GM19452 (cell line): ENCODE results near the gene ALDH1A3.
A peak's percentile ranks its signal among the peaks of the same experiment; 100 is the strongest.

Source experiments
- ATAC-seq: cut with Tn5 transposase; IDR thresholded peaks from one replicate; pipeline ENCODE4 v1.9.1; 2021; ENCODE audit not compliant: unreplicated experiment

ALDH1A3 gene

GRCh38 chr15:100901296-100901695 lies 21.7 kb downstream of the ALDH1A3 start:
- no peak for ATAC-seq

GRCh38 chr15:100901702-100902435 lies 22.2 kb downstream of the ALDH1A3 start:
- no peak for ATAC-seq

DNA sequence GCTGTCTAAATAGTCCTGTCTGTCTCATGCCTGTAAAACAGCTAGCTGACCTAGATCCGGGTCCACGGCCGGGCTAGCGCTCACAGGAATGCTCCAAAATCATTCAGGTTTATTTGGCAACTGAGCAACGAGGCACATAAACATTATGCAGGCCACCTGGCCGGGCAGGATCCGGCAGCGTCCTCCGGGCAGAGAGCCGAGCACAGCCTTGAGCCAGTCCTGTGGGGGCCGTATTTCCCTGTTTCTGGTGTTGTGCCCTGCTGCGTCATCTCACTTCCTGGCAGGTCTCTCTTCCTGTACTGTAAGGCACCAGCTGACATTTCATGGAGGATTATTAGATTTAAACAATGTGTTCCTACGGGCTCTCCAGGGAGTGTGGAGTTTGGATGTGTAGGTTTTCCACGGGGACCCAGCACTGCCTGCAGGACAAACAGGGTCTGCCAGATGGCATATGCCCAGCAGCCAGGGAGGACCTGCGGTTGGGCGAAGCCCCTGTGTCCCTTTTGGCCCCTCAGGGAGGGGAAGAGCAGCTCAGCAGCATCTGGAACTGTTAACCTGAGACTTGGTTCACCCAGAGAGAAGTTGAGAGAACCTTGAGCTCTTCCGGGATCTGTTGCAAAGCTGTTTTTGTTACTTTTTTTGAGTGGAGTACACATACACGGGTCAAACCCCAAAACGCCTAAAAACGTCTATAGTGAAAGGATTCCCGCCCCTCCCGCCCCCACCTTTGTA lies 23.0 kb downstream of the ALDH1A3 start:
- ATAC-seq, result no peak

DNA sequence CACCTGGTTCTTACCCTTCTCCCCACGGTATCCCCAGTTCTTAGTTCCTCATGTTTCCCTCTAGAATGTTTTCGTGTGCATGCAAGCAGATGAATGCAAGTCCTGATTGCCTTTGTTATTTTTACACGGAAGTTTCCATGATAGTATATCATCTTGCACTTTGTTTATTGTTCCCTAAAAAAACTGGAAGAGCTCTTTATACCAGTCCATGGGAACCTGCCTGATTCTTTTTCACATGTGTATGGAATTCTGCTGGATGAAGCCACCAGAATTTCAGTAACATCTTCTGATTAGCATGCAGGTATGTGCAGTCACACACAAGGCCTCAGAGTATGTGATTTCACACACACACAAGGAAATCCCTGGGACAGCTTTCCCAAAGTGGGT lies 23.5 kb downstream of the ALDH1A3 start:
- no peak for ATAC-seq

GRCh38 chr15:100905850-100906249 lies 26.2 kb downstream of the ALDH1A3 start:
- ATAC-seq, result no peak

GRCh38 chr15:100908466-100908865 lies 28.8 kb downstream of the ALDH1A3 start:
- no peak for ATAC-seq

GRCh38 chr15:100909565-100909964 lies 29.9 kb downstream of the ALDH1A3 start:
- no peak for ATAC-seq

- ATAC-seq, result no peak
These were observed 30.6 kb downstream of the ALDH1A3 start for GRCh38 chr15:100909989-100910955.

DNA sequence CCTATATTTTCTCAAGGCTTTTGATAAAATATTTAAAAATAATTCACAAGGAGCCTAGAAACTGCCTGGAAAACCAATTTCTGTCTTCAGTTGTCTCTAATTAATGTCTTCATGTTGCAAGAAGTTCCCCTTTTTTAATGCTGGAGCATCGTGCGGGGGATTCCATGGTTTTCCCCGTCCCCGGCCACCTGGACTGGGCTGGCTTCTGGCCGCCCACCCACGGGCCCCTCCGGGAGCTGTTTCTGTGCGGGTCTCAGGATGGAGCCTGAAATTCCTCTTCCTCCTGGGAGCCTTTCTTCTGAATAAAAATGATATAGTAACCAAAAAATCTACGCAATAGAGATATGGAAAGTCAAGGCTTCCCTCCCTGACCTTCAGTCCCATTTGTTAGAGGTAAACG lies 31.5 kb downstream of the ALDH1A3 start:
- ATAC-seq, result no peak

- no peak for ATAC-seq
These were observed 34.3 kb downstream of the ALDH1A3 start for GRCh38 chr15:100913961-100914360.

- no peak for ATAC-seq
These were observed 35.2 kb downstream of the ALDH1A3 start for GRCh38 chr15:100914876-100915275.

- ATAC-seq, result peak; percentile 64
These were observed 38.5 kb downstream of the ALDH1A3 start for GRCh38 chr15:100918034-100918689.

GRCh38 chr15:100918690-100919480 lies 39.3 kb downstream of the ALDH1A3 start, which contains the start of gene LRRK1:
Gene LRRK1, plus strand, starts transcription at chr15:100919357. Its CDS starts 5,276 bp downstream, at chr15:100924633.
- peak; percentile 16 for ATAC-seq

DNA sequence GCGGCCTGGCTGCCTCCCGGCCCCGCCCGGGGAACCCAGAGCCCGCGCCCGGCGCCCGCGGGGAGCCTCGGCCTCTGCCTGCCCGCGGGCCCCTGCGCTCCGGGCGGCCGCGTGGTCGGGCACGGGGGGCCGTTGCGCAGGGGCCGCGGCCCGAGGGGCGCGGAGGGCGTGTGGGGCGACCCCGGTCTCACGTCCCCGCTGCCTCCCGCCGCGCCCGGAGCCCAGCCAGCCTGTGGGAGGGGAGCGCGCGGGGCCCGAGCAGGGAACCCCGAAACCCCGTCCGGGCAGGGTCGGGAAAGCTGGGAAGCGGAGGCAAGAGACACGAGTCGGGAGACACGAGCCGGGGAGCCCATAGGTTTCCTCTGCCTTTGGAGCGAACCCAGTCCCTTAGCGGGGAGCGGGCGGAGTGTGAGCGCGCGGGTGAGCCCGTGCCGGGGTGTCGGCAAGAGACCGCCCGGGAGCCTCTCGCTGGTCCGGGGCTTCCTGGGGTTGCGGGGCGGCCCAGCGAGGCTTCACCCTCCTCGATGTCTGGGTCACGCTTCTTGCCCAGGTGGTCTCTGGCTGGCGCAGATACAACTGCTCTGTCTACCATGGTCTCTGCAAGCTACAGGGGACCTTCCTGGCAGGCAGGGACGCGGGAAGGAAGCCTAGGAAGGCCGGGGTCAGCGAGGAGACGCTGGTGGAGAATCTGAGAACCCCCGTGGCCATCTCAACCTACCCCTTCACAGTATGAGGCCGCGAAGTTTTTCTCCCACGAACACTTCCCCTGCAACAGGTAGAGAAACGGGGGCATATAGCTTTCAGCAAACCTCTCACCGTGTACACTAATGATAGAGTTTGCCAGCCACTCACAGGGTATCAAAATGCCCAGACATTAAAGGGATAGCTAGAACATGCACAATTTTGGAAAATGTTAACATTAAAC lies 40.1 kb downstream of the ALDH1A3 start:
- ATAC-seq, result peak; percentile 20

GRCh38 chr15:100920516-100921135 lies 41.0 kb downstream of the ALDH1A3 start:
- no peak for ATAC-seq

DNA sequence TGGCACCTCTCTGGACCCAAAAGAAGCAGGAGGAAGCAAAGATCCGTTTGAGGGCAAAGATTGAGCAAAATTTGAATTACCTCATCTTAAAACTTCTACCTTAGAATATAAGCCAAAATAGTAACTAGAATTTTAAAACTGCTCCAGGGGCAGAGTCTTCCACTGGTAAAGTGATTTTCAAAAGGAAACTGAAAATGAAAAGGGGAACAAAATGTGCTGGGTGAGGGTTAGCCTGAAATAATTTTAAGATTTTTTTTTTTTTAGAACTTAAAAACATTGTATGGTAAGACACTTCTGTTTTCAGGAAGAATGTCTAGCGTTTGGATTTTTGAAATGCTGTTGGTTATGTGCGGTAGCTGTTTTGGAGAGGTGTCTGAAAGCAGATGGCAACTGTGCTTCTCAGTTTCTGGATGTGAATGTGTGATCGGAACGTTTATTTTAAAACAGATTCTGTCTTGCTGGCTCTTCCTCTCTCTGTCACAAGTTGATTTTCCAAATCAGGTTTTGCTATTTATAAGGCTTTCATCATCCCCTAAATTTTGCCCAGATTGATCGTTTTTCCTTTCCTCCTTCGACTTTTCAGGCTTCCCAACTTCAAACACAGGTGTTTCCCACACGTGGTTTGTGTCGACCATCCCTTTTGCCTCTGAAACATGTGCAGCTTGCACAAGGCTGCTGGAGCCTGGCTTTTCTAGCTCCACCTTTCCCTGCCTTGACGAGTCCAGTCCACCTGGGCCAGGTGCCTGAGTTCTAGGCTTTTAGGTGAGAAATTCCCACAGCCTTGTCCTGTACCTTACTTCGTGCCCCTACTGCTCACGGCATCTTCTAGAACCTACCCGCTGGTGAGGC lies 42.8 kb downstream of the ALDH1A3 start:
- ATAC-seq, result no peak

GRCh38 chr15:100923076-100923475 lies 43.4 kb downstream of the ALDH1A3 start:
- no peak for ATAC-seq
